ENCODE results near the gene HOXD10. TPM values are rescaled to one million over a fixed set of nuclear protein-coding genes. Genes with fewer than 3 reads are reported as not detected.

Gene HOXD10
- total and polyA plus RNA-seq, 9 of the 15 experiments (the other 6 are each of a cell fraction or from before 2014, with no cell fraction given): not detected

- no TSS peak for BruUV-seq (replicated peaks)
- H3K9me3 ChIP-seq (replicated peaks; ENCODE audit: control insufficient read depth, insufficient read depth, low read depth, low read length): peaks cover 9% of the 10 kb centered on the region
- H3K9me1 ChIP-seq (ENCODE audit: control insufficient read depth, insufficient read depth, low read length): no peaks in the 10 kb centered on the region
- ATAC-seq: no peak
- no peak overlapping the region for H2AFZ ChIP-seq (ENCODE audit: low read depth, low read length)
- no peaks in the 10 kb centered on the region for H3K36me3 ChIP-seq (ENCODE audit: control insufficient read depth, insufficient read depth, low read length)
- H3K27ac ChIP-seq (ENCODE audit: extremely low read depth, low read depth, low read length): no peak overlapping the region
- no peak for TF ChIP-seq DPF2 (IDR thresholded peaks at IDR 0.05)
- peak; percentile 54 for TF ChIP-seq CBX2 (IDR thresholded peaks at IDR 0.05; ENCODE audit: insufficient read depth, low read length, poor library complexity, severe bottlenecking)
- no peak for FAIRE-seq
- no peak overlapping the region for H3K4me2 ChIP-seq (ENCODE audit: insufficient read depth, low read length)
- no peaks in the 10 kb centered on the region for H4K20me1 ChIP-seq (replicated peaks; ENCODE audit: control insufficient read depth, insufficient read depth, low read length)
- no peak overlapping the region for H3K4me3 ChIP-seq
- 2% methylated on average over 2 of the region's 2 CpGs for WGBS (ENCODE audit: insufficient coverage, low coverage, missing lambda C conversion rate)
- H3K27me3 ChIP-seq (ENCODE audit: control insufficient read depth in 2 of 2, insufficient read depth in 2 of 2, low read length in 2 of 2): peaks cover 50 to 59% of the 10 kb centered on the region in 2 experiments
- no peak for DNase-seq (ENCODE audit: extremely low read depth in 1 of 4, low spot score in 3 of 4)
- ChIA-PET CTCF (ENCODE audit: low intra/inter-chr PET ratio) (interaction anchor here (0.7 to 1.1 kb wide), 3 partner anchors 386 to 720 kb away, joined by 3 read pairs; no protein-coding TSS in a partner anchor), POLR2A (no interaction called here)
- no peak overlapping the region for H3K9ac ChIP-seq (ENCODE audit: insufficient read depth in 1 of 2, low read depth in 2 of 2, low read length in 2 of 2)
- in situ Hi-C loops (cut with MboI): loop anchor here (10.0 to 25.0 kb wide), 2 partner anchors 392 to 1039 kb away; no protein-coding TSS in a partner anchor
- intact Hi-C loops (cut with micrococcal nuclease): loop anchor here (10.0 kb wide), 1 partner anchor 212 kb away; no protein-coding TSS in a partner anchor
- H3K79me2 ChIP-seq (ENCODE audit: control insufficient read depth, insufficient read depth, low read length): no peaks in the 10 kb centered on the region
- peaks cover 3 to 26% of the 10 kb centered on the region in 2 experiments; a peak in 3 of 5 replicates for H3K4me1 ChIP-seq (replicated peaks in 1 of 2; ENCODE audit: control insufficient read depth in 2 of 2, insufficient read depth in 2 of 2, low read length in 2 of 2)
These were observed 39.8 kb upstream of the HOXD10 start for GRCh38 chr2:176076796-176077195.

- BruUV-seq (replicated peaks): no TSS peak
- in situ Hi-C loops (cut with MboI): loop anchor here (10.0 to 25.0 kb wide), 2 partner anchors 394 to 1041 kb away; no protein-coding TSS in a partner anchor
- 10% methylated on average over 25 of the region's 25 CpGs for WGBS (ENCODE audit: insufficient coverage, low coverage, missing lambda C conversion rate)
- intact Hi-C loops (cut with micrococcal nuclease): loop anchor here (1.0 to 10.0 kb wide), 3 partner anchors 114 to 388 kb away; no protein-coding TSS in a partner anchor
- no peaks in the 10 kb centered on the region for H3K79me2 ChIP-seq (ENCODE audit: control insufficient read depth, insufficient read depth, low read length)
- peak; percentile 48 for TF ChIP-seq CBX8 (IDR thresholded peaks at IDR 0.05; ENCODE audit: borderline replicate concordance, extremely low read depth, low read depth, low read length, poor library complexity, severe bottlenecking)
- TF ChIP-seq CSDE1 (IDR thresholded peaks at IDR 0.05): no peak
- no peak for TF ChIP-seq HSF4 (CRISPR knock-in tag; IDR thresholded peaks at IDR 0.05; ENCODE audit: borderline replicate concordance)
- no peak for TF ChIP-seq NCOA4 (IDR thresholded peaks at IDR 0.05; ENCODE audit: partially characterized antibody)
- no peak for TF ChIP-seq ZBTB2 (IDR thresholded peaks at IDR 0.05)
- TF ChIP-seq NRF1 (conservative IDR thresholded peaks at IDR 0.05 in 1 of 2, IDR thresholded peaks at IDR 0.05 in 1 of 2): peak in 1 of 2 experiments; percentile 38; a peak in 1 of 4 replicates
- H3K4me1 ChIP-seq (replicated peaks in 1 of 2; ENCODE audit: control insufficient read depth in 2 of 2, insufficient read depth in 2 of 2, low read length in 2 of 2): peaks cover 3 to 29% of the 10 kb centered on the region in 2 experiments; a peak in 3 of 5 replicates
- no peak for DNase-seq (ENCODE audit: extremely low read depth in 1 of 4, low spot score in 3 of 4)
- no peak overlapping the region for H3K27ac ChIP-seq (ENCODE audit: extremely low read depth, low read depth, low read length)
- CTCF ChIA-PET (ENCODE audit: low intra/inter-chr PET ratio): interaction anchor here (0.8 to 3.8 kb wide), 3 partner anchors 97 to 388 kb away, joined by 4 to 36 read pairs (median 4); no protein-coding TSS in a partner anchor
- peaks cover 41 to 66% of the 10 kb centered on the region in 2 experiments for H3K27me3 ChIP-seq (ENCODE audit: control insufficient read depth in 2 of 2, insufficient read depth in 2 of 2, low read length in 2 of 2)
- H3K9ac ChIP-seq (ENCODE audit: insufficient read depth in 1 of 2, low read depth in 2 of 2, low read length in 2 of 2): peak overlapping the region in 1 of 2 experiments; percentile 89; a peak in 1 of 4 replicates
- POLR2A ChIA-PET: interaction anchor here (0.6 to 1.0 kb wide), 4 partner anchors 76 to 910 kb away, joined by 3 to 4 read pairs (median 3); partner anchors contain the start of gene LNPK
- ATAC-seq: no peak
- H2AFZ ChIP-seq (ENCODE audit: low read depth, low read length): peak overlapping the region; percentile 79
- H3K9me3 ChIP-seq (replicated peaks; ENCODE audit: control insufficient read depth, insufficient read depth, low read depth, low read length): peaks cover 10% of the 10 kb centered on the region
- H3K36me3 ChIP-seq (ENCODE audit: control insufficient read depth, insufficient read depth, low read length): no peaks in the 10 kb centered on the region
- peak overlapping the region; percentile 52; the same call in 1 of the 2 replicates for H3K4me3 ChIP-seq
- peak overlapping the region; percentile 84 for H3K4me2 ChIP-seq (ENCODE audit: insufficient read depth, low read length)
- H3K9me1 ChIP-seq (ENCODE audit: control insufficient read depth, insufficient read depth, low read length): no peaks in the 10 kb centered on the region
- H4K20me1 ChIP-seq (replicated peaks; ENCODE audit: control insufficient read depth, insufficient read depth, low read length): no peaks in the 10 kb centered on the region
- FAIRE-seq: no peak
These were observed 37.9 kb upstream of the HOXD10 start for GRCh38 chr2:176078541-176079284.
